CD4-positive, alpha-beta T cell (primary cell): ENCODE measurements around the gene USP40. TPM values are rescaled to one million over a fixed set of nuclear protein-coding genes. Genes with fewer than 3 reads are reported as not detected.

Source experiments
- ATAC-seq: fragments of 200-7000 bp; cut with Tn5 transposase; one replicate; pipeline ENCODE4 v1.10.0; 2022; ENCODE audit warnings: mild to moderate bottlenecking; ENCODE audit not compliant: poor library complexity
- CTCF ChIA-PET: fragments of 350-600 bp; sonication (Branson Sonifier 250); formaldehyde crosslinking; loops from one replicate; lab custom pipeline; 2021; ENCODE audit warnings: antibody characterized with exemption, inconsistent platforms; lab: Charles Lee
- POLR2A ChIA-PET: fragments of 350-600 bp; sonication (Branson Sonifier 250); formaldehyde crosslinking; loops from one replicate; lab custom pipeline; 2021; ENCODE audit warnings: antibody characterized with exemption, inconsistent platforms; lab: Charles Lee
- DNase-seq, 14 experiments: peaks; one replicate each; pipeline ENCODE4 v3.0.0-alpha.2; 2013 to 2020; ENCODE audit warnings: mixed read lengths in 2 of 14
- H3K27ac ChIP-seq, 2 donors: one replicate each; pipeline versions ENCODE4 v1.5.1 to v1.7.0; 2013; ENCODE audit warnings: low read length in 2 of 2, low read depth in 1 of 2, mild to moderate bottlenecking in 1 of 2
- H3K27me3 ChIP-seq, 2 experiments: 1 replicate in 1 of 2; 2 replicates in 1 of 2; pipeline versions ENCODE4 v1.6.1 to v1.7.0; 2013; ENCODE audit warnings: low read length in 2 of 2, control low read depth in 1 of 2, mild to moderate bottlenecking in 1 of 2, moderate library complexity in 1 of 2; ENCODE audit not compliant: insufficient read depth in 2 of 2, control insufficient read depth in 1 of 2
- H3K36me3 ChIP-seq: one replicate; pipeline ENCODE4 v1.6.1; 2013; ENCODE audit warnings: low read length, control low read depth; ENCODE audit not compliant: insufficient read depth
- H3K4me1 ChIP-seq: one replicate; pipeline ENCODE4 v1.6.1; 2013; ENCODE audit warnings: low read length, control low read depth; ENCODE audit not compliant: insufficient read depth
- H3K4me3 ChIP-seq: one replicate; pipeline ENCODE4 v1.5.1; 2013; ENCODE audit warnings: mild to moderate bottlenecking, low read length, moderate library complexity
- H3K9me3 ChIP-seq, 2 experiments: 1 replicate in 1 of 2; 2 replicates in 1 of 2; pipeline versions ENCODE4 v1.6.1 to v1.7.0; 2013; ENCODE audit warnings: low read length in 2 of 2, mild to moderate bottlenecking in 2 of 2, control low read depth in 1 of 2, moderate library complexity in 1 of 2; ENCODE audit not compliant: control insufficient read depth in 1 of 2, insufficient read depth in 1 of 2
- H3K27ac Mint-ChIP-seq: one replicate; pipeline ENCODE4 v1.8.0; 2020; ENCODE audit warnings: mixed read lengths
- H3K27me3 Mint-ChIP-seq: one replicate; pipeline ENCODE4 v1.8.0; 2021; ENCODE audit warnings: mixed read lengths
- H3K36me3 Mint-ChIP-seq: one replicate; pipeline ENCODE4 v1.8.0; 2021; ENCODE audit warnings: low read depth, mixed read lengths
- H3K4me1 Mint-ChIP-seq: one replicate; pipeline ENCODE4 v1.8.0; 2021; ENCODE audit warnings: low read depth, mixed read lengths
- H3K4me3 Mint-ChIP-seq: one replicate; pipeline ENCODE4 v1.8.0; 2020; ENCODE audit warnings: mild to moderate bottlenecking, mixed read lengths
- H3K9me3 Mint-ChIP-seq: one replicate; pipeline ENCODE4 v1.8.0; 2020; ENCODE audit warnings: mixed read lengths
- intact Hi-C, 2 experiments: fragments of 100-400 bp; cut with DNase I in 1 of 2; cut with micrococcal nuclease in 1 of 2; formaldehyde crosslinking; loops; one replicate each; pipeline versions ENCODE4 v1.15.1 to v1.9.0; 2023 to 2025; cut with DNase I, micrococcal nuclease
- polyA plus RNA-seq, 2 donors: library from polyadenylated mRNA; unstranded; fragments of 120-200 nt; gene quantifications; one replicate each; pipeline ENCODE4 v1.2.1, GENCODE V29; 2013
- total RNA-seq, 174 experiments: library from RNA in 2 of 174; stranded (reverse) in 2 of 174; gene quantifications; one replicate each; pipeline ENCODE4 v1.2.3 and lab custom pipeline; 2021 to 2026
- TF ChIP-seq, protein P1 (sequence below): fragments of 200-600 bp; IDR thresholded peaks from one replicate; pipeline ENCODE4 v1.8.0; 2022; ENCODE audit warnings: antibody characterized with exemption, mild to moderate bottlenecking

USP40 gene, protein sequence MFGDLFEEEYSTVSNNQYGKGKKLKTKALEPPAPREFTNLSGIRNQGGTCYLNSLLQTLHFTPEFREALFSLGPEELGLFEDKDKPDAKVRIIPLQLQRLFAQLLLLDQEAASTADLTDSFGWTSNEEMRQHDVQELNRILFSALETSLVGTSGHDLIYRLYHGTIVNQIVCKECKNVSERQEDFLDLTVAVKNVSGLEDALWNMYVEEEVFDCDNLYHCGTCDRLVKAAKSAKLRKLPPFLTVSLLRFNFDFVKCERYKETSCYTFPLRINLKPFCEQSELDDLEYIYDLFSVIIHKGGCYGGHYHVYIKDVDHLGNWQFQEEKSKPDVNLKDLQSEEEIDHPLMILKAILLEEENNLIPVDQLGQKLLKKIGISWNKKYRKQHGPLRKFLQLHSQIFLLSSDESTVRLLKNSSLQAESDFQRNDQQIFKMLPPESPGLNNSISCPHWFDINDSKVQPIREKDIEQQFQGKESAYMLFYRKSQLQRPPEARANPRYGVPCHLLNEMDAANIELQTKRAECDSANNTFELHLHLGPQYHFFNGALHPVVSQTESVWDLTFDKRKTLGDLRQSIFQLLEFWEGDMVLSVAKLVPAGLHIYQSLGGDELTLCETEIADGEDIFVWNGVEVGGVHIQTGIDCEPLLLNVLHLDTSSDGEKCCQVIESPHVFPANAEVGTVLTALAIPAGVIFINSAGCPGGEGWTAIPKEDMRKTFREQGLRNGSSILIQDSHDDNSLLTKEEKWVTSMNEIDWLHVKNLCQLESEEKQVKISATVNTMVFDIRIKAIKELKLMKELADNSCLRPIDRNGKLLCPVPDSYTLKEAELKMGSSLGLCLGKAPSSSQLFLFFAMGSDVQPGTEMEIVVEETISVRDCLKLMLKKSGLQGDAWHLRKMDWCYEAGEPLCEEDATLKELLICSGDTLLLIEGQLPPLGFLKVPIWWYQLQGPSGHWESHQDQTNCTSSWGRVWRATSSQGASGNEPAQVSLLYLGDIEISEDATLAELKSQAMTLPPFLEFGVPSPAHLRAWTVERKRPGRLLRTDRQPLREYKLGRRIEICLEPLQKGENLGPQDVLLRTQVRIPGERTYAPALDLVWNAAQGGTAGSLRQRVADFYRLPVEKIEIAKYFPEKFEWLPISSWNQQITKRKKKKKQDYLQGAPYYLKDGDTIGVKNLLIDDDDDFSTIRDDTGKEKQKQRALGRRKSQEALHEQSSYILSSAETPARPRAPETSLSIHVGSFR
- total RNA-seq (1 to 10 TPM; 7.2 to 8.7 TPM), total RNA-seq (lab: John Stamatoyannopoulos, UW) (5.3 to 42.2 (median 24.5) reads per million in 172 experiments)
- 10.0 TPM for polyA plus RNA-seq (2013, experiment 1 of 2)
- 13.9 TPM for polyA plus RNA-seq (2013, experiment 2 of 2)

DNA sequence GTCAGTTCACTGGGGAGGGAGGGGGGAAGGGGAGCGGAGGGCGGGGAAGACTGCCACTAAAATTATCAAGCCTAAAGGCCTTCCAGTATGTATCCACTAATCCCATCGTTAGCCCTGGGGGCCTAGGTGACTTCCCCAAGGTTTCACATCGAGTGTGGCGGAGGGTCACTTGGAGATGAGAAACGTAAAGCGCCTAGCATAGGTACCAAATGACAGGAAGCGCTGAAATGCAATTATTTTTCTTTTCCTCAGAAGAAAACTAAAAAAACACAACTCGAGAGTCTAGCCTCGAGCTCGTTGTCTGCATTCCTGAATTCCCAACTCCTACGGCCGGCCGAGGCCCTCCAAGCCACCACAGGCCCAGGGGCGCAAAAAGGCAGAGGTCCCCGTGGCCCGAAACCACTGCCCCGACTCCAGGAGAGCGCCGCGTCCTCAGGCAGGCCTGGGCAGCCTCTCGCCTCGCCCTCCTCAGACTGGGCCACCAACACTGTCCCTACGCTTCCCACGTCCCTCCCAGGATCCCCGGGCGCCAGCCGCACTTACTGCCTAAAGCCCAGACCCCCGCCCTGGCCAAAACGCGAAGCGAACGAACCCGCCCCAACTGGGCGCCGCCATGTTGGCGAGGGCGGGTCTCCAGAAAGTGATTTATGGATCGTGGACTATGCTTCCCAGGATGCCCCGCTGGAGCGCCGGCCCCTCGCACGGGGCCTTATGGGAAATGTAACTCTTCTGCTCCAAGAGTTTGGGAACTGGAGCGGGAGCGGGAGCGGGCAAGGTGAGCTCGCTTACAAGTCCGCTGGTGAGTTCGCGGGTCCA lies at the start of gene USP40:
Gene USP40, minus strand, starts transcription at position 642 of the 816 bp plus-strand sequence. CDS start 1,228 bp downstream, outside the sequence.
- peak; percentile 90 for ATAC-seq
- TF ChIP-seq, protein P1, sequence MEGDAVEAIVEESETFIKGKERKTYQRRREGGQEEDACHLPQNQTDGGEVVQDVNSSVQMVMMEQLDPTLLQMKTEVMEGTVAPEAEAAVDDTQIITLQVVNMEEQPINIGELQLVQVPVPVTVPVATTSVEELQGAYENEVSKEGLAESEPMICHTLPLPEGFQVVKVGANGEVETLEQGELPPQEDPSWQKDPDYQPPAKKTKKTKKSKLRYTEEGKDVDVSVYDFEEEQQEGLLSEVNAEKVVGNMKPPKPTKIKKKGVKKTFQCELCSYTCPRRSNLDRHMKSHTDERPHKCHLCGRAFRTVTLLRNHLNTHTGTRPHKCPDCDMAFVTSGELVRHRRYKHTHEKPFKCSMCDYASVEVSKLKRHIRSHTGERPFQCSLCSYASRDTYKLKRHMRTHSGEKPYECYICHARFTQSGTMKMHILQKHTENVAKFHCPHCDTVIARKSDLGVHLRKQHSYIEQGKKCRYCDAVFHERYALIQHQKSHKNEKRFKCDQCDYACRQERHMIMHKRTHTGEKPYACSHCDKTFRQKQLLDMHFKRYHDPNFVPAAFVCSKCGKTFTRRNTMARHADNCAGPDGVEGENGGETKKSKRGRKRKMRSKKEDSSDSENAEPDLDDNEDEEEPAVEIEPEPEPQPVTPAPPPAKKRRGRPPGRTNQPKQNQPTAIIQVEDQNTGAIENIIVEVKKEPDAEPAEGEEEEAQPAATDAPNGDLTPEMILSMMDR = no peak
- peak within 1 kb of the TSS; percentile 75 to 88 for H3K27ac ChIP-seq
- no peaks in the 10 kb centered on the region for H3K36me3 ChIP-seq
- DNase-seq = peak; percentile 23 to 69 (median 52)
- H3K9me3 Mint-ChIP-seq = no peaks in the 10 kb centered on the region
- H3K36me3 Mint-ChIP-seq = peaks cover 7% of the 10 kb centered on the region
- H3K27me3 Mint-ChIP-seq = no peaks in the 10 kb centered on the region
- H3K9me3 ChIP-seq = no peaks in the 10 kb centered on the region
- ChIA-PET POLR2A (interaction anchor here (0.7 to 1.5 kb wide), 5 partner anchors 8 to 27 kb away, joined by 3 to 6 read pairs (median 3); no protein-coding TSS in a partner anchor), CTCF (no interaction called here)
- peak within 1 kb of the TSS; percentile 95 for H3K4me3 Mint-ChIP-seq
- H3K27me3 ChIP-seq = no peaks in the 10 kb centered on the region
- peak within 1 kb of the TSS; percentile 99 for H3K4me3 ChIP-seq
- H3K4me1 ChIP-seq = no peaks in the 10 kb centered on the region
- H3K27ac Mint-ChIP-seq = peak within 1 kb of the TSS; percentile 93
- peaks cover 15% of the 10 kb centered on the region for H3K4me1 Mint-ChIP-seq
- intact Hi-C loops = no loop called here

DNA sequence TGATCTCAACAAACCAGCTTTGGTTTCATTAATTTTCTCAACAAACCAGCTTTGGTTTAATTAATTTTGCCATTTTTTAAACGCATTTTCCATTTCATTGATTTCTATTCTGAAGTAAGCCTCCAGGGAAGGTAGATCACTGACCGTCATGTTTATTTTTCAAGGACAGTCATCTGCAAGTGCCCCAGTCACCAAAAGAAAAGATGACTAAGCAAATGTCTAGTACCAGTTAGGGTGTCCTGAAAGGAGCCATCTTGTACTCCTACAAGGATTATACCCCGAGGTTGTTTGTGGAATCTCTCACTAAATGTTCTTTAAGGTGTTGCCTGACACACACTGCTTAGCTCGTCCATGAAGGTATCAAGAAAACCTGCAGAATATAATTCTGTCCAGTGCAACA lies 44.7 kb upstream of the USP40 start:
- no peak overlapping the region for H3K27ac ChIP-seq
- POLR2A ChIA-PET = no interaction called here
- H3K36me3 ChIP-seq = no peaks in the 10 kb centered on the region
- H3K9me3 Mint-ChIP-seq = peaks cover 5% of the 10 kb centered on the region
- H3K27ac Mint-ChIP-seq = no peak overlapping the region
- H3K4me3 ChIP-seq = no peak overlapping the region
- H3K4me1 ChIP-seq = no peaks in the 10 kb centered on the region
- no peaks in the 10 kb centered on the region for H3K27me3 ChIP-seq
- no peaks in the 10 kb centered on the region for H3K36me3 Mint-ChIP-seq
- peaks cover 0 to 7% of the 10 kb centered on the region in 2 experiments for H3K9me3 ChIP-seq
- CTCF ChIA-PET = no interaction called here
- TF ChIP-seq, protein P1 = no peak
- no peak for DNase-seq
- intact Hi-C loops = no loop called here
- no peak for ATAC-seq
- H3K4me3 Mint-ChIP-seq = no peak overlapping the region
- no peaks in the 10 kb centered on the region for H3K4me1 Mint-ChIP-seq
- peaks cover 31% of the 10 kb centered on the region for H3K27me3 Mint-ChIP-seq
